Measurements from ENCODE around the gene NPPA. TPM values are rescaled to one million over a fixed set of nuclear protein-coding genes. Genes with fewer than 3 reads are reported as not detected.

Gene NPPA
- total and polyA plus RNA-seq, 9 of the 15 experiments (the other 6 are each of a cell fraction or from before 2014, with no cell fraction given): not detected

- TF ChIP-seq BRCA1 (IDR thresholded peaks at IDR 0.05): no peak
- no peak for TF ChIP-seq BRCA1 (CRISPR knock-in tag; IDR thresholded peaks at IDR 0.05)
- TF ChIP-seq POLR2G (IDR thresholded peaks at IDR 0.05; ENCODE audit: low read depth, low read length): no peak
- no peak for TF ChIP-seq MNT (conservative IDR thresholded peaks at IDR 0.05)
- no peak for TF ChIP-seq KDM5B (IDR thresholded peaks at IDR 0.05; ENCODE audit: insufficient replicate concordance, low read depth, low read length)
- TF ChIP-seq ARID1B (IDR thresholded peaks at IDR 0.05): no peak
- TF ChIP-seq DNMT1 (IDR thresholded peaks at IDR 0.05): no peak
- TF ChIP-seq, protein P1, sequence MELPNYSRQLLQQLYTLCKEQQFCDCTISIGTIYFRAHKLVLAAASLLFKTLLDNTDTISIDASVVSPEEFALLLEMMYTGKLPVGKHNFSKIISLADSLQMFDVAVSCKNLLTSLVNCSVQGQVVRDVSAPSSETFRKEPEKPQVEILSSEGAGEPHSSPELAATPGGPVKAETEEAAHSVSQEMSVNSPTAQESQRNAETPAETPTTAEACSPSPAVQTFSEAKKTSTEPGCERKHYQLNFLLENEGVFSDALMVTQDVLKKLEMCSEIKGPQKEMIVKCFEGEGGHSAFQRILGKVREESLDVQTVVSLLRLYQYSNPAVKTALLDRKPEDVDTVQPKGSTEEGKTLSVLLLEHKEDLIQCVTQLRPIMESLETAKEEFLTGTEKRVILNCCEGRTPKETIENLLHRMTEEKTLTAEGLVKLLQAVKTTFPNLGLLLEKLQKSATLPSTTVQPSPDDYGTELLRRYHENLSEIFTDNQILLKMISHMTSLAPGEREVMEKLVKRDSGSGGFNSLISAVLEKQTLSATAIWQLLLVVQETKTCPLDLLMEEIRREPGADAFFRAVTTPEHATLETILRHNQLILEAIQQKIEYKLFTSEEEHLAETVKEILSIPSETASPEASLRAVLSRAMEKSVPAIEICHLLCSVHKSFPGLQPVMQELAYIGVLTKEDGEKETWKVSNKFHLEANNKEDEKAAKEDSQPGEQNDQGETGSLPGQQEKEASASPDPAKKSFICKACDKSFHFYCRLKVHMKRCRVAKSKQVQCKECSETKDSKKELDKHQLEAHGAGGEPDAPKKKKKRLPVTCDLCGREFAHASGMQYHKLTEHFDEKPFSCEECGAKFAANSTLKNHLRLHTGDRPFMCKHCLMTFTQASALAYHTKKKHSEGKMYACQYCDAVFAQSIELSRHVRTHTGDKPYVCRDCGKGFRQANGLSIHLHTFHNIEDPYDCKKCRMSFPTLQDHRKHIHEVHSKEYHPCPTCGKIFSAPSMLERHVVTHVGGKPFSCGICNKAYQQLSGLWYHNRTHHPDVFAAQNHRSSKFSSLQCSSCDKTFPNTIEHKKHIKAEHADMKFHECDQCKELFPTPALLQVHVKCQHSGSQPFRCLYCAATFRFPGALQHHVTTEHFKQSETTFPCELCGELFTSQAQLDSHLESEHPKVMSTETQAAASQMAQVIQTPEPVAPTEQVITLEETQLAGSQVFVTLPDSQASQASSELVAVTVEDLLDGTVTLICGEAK (IDR thresholded peaks at IDR 0.05): no peak
- TF ChIP-seq, protein P1 (CRISPR knock-in tag; IDR thresholded peaks at IDR 0.05): no peak
- TF ChIP-seq ZFPM2 (CRISPR knock-in tag; IDR thresholded peaks at IDR 0.05): no peak
- no peak for TF ChIP-seq SIN3B (IDR thresholded peaks at IDR 0.05; ENCODE audit: low read depth)
- TF ChIP-seq TEAD2 (tag; IDR thresholded peaks at IDR 0.05): no peak
- no peak for TF ChIP-seq TCFL5 (CRISPR knock-in tag; conservative IDR thresholded peaks at IDR 0.05)
- no peak for TF ChIP-seq EP300 (IDR thresholded peaks at IDR 0.05; ENCODE audit: low read length)
- no peak for TF ChIP-seq NFRKB (IDR thresholded peaks at IDR 0.05; ENCODE audit: low read depth)
- TF ChIP-seq FOXO4 (CRISPR knock-in tag; IDR thresholded peaks at IDR 0.05): no peak
These were observed 48.5 kb downstream of the NPPA start (continued) for GRCh38 chr1:11799099-11799498.

Measured in K562 (cell line).